Prostate gland (tissue), 2 donors: ENCODE results near the gene S100A12. TPM values are rescaled to one million over a fixed set of nuclear protein-coding genes. Genes with fewer than 3 reads are reported as not detected.

ENCODE experiments used
- DNase-seq: peaks from one replicate; pipeline ENCODE4 v3.0.0-alpha.2; 2019; ENCODE audit warnings: low spot score
- H3K27ac ChIP-seq, 2 donors: fragments of 200-600 bp; sonication (generic); 2 replicates each; pipeline ENCODE4 v1.5.1; 2017 to 2019
- H3K27me3 ChIP-seq: fragments of 200-600 bp; sonication (generic); replicated peaks from 2 replicates; pipeline ENCODE4 v1.5.1; 2019; ENCODE audit not compliant: insufficient read depth
- H3K36me3 ChIP-seq, 2 donors: fragments of 200-600 bp; sonication (generic); 1 replicate in 1 of 2; 2 replicates in 1 of 2; pipeline versions ENCODE4 v1.5.1 to v1.8.1; 2017 to 2019
- H3K4me1 ChIP-seq: fragments of 200-600 bp; sonication (generic); replicated peaks from 2 replicates; pipeline ENCODE4 v1.5.1; 2019
- H3K4me3 ChIP-seq, 2 donors: fragments of 200-600 bp; sonication (generic); 2 replicates each; pipeline ENCODE4 v1.5.1; 2017 to 2019
- H3K9me3 ChIP-seq: fragments of 200-600 bp; sonication (generic); 2 replicates; pipeline ENCODE4 v1.5.1; 2017
- CTCF ChIP-seq, 4 experiments: fragments of 200-600 bp in 2 of 4; fragments of 450-650 bp in 2 of 4; sonication (generic) in 2 of 4; IDR thresholded peaks; 1 replicate in 3 of 4; 2 replicates in 1 of 4; pipeline ENCODE4 v1.5.1; 2016 to 2019; ENCODE audit warnings: antibody characterized with exemption in 4 of 4, mild to moderate bottlenecking in 2 of 4, moderate library complexity in 2 of 4
- POLR2A ChIP-seq: fragments of 450-650 bp; IDR thresholded peaks from one replicate; pipeline ENCODE4 v1.6.1; 2016; ENCODE audit warnings: antibody characterized with exemption, mild to moderate bottlenecking
- POLR2AphosphoS5 ChIP-seq: sonication (generic); formaldehyde crosslinking; IDR thresholded peaks from one replicate; pipeline ENCODE4 v1.6.1; 2017; ENCODE audit warnings: antibody characterized with exemption
- WGBS: methylation state at CpG from one replicate; pipeline ENCODE4 v1.1.5; 2018; 5-methylcytosine and 5-hydroxymethylcytosine counted together
- intact Hi-C: fragments of 100-400 bp; cut with DNase I; formaldehyde crosslinking; loops from one replicate; pipeline ENCODE4 v1.14.2; 2022
- total RNA-seq, 2 donors: library from RNA; depleted of rRNA; stranded (reverse); fragments of >200 nt; gene quantifications; one replicate each; pipeline ENCODE4 v1.1.0, GENCODE V29; 2016

Gene S100A12
- total RNA-seq, 2 donors from 2014 or later = not detected

- Histone ChIP-seq H3K9me3 (no peaks in the 10 kb centered on the region), H3K36me3 (no peaks in the 10 kb centered on the region), H3K4me3 (no peak overlapping the region), H3K27me3 (no peaks in the 10 kb centered on the region), H3K4me1 (no peaks in the 10 kb centered on the region), H3K27ac (no peak overlapping the region)
- intact Hi-C loops = no loop called here
- no peak for TF ChIP-seq POLR2A
- TF ChIP-seq POLR2AphosphoS5 = no peak
- TF ChIP-seq CTCF (IDR thresholded peaks at IDR 0.05) = no peak
- DNase-seq = no peak
- 85% methylated on average over 4 of the region's 4 CpGs for WGBS
Observed at GRCh38 chr1:153387785-153388184, 12.4 kb upstream of the S100A12 start.

GRCh38 chr1:153387001-153387400 is 11.6 kb upstream of the S100A12 start:
- Histone ChIP-seq H3K4me1 (no peaks in the 10 kb centered on the region), H3K27me3 (no peaks in the 10 kb centered on the region), H3K9me3 (no peaks in the 10 kb centered on the region), H3K4me3 (no peak overlapping the region), H3K36me3 (no peaks in the 10 kb centered on the region), H3K27ac (no peak overlapping the region)
- intact Hi-C loops = no loop called here
- DNase-seq = no peak
- 97% methylated on average over 4 of the region's 4 CpGs for WGBS
- TF ChIP-seq POLR2A (no peak), POLR2AphosphoS5 (no peak), CTCF (IDR thresholded peaks at IDR 0.05) (no peak)

GRCh38 chr1:153386500-153386901 is 11.1 kb upstream of the S100A12 start:
- no peak for DNase-seq
- WGBS = 65% methylated on average over 5 of the region's 5 CpGs
- TF ChIP-seq POLR2A = no peak
- TF ChIP-seq POLR2AphosphoS5 = no peak
- TF ChIP-seq CTCF (IDR thresholded peaks at IDR 0.05) = no peak
- no peaks in the 10 kb centered on the region for H3K27me3 ChIP-seq
- no peak overlapping the region for H3K4me3 ChIP-seq
- no peaks in the 10 kb centered on the region for H3K4me1 ChIP-seq
- H3K9me3 ChIP-seq = no peaks in the 10 kb centered on the region
- no peak overlapping the region for H3K27ac ChIP-seq
- no peaks in the 10 kb centered on the region for H3K36me3 ChIP-seq
- intact Hi-C loops = no loop called here

- H3K4me3 ChIP-seq = no peak overlapping the region
- WGBS = 76% methylated on average over 4 of the region's 4 CpGs
- no peaks in the 10 kb centered on the region for H3K9me3 ChIP-seq
- no peaks in the 10 kb centered on the region for H3K36me3 ChIP-seq
- intact Hi-C loops = no loop called here
- no peak overlapping the region for H3K27ac ChIP-seq
- no peak for TF ChIP-seq POLR2AphosphoS5
- no peak for TF ChIP-seq POLR2A
- no peak for TF ChIP-seq CTCF (IDR thresholded peaks at IDR 0.05)
- no peaks in the 10 kb centered on the region for H3K4me1 ChIP-seq
- no peaks in the 10 kb centered on the region for H3K27me3 ChIP-seq
- no peak for DNase-seq
Observed at GRCh38 chr1:153384958-153385580, 9.6 kb upstream of the S100A12 start.

GRCh38 chr1:153380711-153381110 is 5.3 kb upstream of the S100A12 start:
- WGBS = 95% methylated on average over 23 of the region's 23 CpGs
- no peak for DNase-seq
- no peaks in the 10 kb centered on the region for H3K4me1 ChIP-seq
- H3K9me3 ChIP-seq = no peaks in the 10 kb centered on the region
- H3K36me3 ChIP-seq = no peaks in the 10 kb centered on the region
- intact Hi-C loops = no loop called here
- H3K27ac ChIP-seq = no peak overlapping the region
- TF ChIP-seq POLR2A = no peak
- TF ChIP-seq POLR2AphosphoS5 = no peak
- no peaks in the 10 kb centered on the region for H3K27me3 ChIP-seq
- no peak overlapping the region for H3K4me3 ChIP-seq
